ENCODE results near the gene CNOT3. TPM values are rescaled to one million over a fixed set of nuclear protein-coding genes. Genes with fewer than 3 reads are reported as not detected.
A peak's percentile ranks its signal among the peaks of the same experiment; 100 is the strongest.
"Not testable (repeated sequence)": the region's sequence is repeated elsewhere in the genome, so short reads cannot be mapped to it uniquely, and the experiment has no call there.

Gene CNOT3
- total and polyA plus RNA-seq, 12 donors = 8.3 to 82.3 (median 47.1) TPM

DNA sequence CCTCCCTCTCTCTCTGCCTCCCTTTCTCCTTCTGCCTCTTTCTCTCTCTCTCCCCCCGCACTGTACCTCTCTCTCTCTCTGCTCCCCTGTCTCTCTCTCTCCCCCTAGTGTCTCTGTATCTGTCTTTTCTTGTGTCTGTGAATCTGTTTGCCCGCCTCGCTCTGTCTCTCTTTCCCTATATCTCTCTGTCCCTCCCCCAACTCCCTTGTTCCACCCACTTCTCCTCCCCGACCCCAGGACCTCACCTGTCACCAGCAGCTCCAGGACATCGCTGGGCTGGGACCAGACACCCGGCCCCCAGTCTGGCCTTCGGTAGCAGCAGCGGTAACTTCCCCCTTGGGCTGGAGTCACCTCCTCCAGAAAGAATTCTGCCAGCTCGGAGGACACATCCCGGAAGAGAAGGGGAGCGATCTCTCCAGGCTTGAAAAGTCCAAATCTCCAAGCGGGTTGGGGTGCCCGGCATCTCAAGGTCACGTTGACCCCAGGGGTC is 40.9 kb upstream of the CNOT3 start:
- Histone ChIP-seq H3K4me1 (replicated peaks in 1 of 2) (peaks cover 0 to 7% of the 10 kb centered on the region in 2 donors), H3K4me3 (peak overlapping the region in 1 of 4 donors; percentile 41), H3K27ac (peak overlapping the region in 1 of 5 donors; percentile 43), H3K36me3 (replicated peaks in 1 of 2) (no peaks in the 10 kb centered on the region), H3K27me3 (no peaks in the 10 kb centered on the region), H3K9me3 (replicated peaks in 1 of 3) (no peaks in the 10 kb centered on the region)
- no peak for DNase-seq
- TF ChIP-seq CTCF (IDR thresholded peaks at IDR 0.05) = peak in 1 of 6 experiments; percentile 24
- no peak for TF ChIP-seq POLR2A (IDR thresholded peaks at IDR 0.05)
- WGBS, 4 donors = 4 to 13% (median 10%) methylated on average over 14 of the region's 14 CpGs
- intact Hi-C loops (cut with DNase I) = no loop called here

DNA sequence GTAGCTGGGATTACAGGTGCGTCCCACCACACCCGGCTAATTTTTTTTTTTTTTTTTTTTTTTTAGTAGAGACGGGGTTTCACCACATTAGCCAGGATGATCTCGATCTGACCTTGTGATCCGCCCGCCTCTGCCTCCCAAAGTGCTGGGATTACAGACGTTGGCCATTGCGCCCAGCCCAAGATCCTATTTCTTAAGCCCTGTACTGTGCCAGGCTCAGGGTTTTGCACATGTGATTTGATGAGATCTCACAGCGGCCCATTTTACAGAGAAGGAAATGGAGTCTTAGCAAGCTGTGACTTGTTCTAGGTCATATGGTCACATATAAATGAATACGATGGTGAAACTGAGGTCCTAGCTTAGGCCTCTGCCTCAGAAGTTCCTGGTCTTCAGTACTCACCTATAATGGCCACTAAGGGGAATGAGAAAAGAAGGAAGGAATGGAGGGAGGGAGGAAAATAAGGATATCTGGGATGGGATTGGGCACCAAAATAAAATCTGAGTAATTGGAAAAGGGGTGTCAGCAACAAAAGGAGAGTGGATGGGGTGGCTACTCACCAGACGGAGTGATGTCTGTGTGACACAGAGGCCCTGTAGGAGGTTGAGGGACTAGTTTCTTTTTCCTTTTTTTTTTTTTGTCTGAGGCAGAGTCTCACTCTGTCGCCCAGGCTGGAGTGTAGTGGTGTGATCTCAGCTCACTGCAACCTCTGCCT is 38.2 kb upstream of the CNOT3 start:
- H3K27me3 ChIP-seq = no peaks in the 10 kb centered on the region
- H3K4me1 ChIP-seq (replicated peaks in 1 of 2) = peaks cover 0 to 18% of the 10 kb centered on the region in 2 donors
- 71 to 74% (median 72%) methylated on average over 11 to 12 of the region's 12 CpGs for WGBS, 4 donors
- no peaks in the 10 kb centered on the region for H3K36me3 ChIP-seq (replicated peaks in 1 of 2)
- H3K27ac ChIP-seq = no peak overlapping the region
- no peak overlapping the region for H3K4me3 ChIP-seq
- peak in 1 of 7 donors; percentile 6 for DNase-seq
- intact Hi-C loops (cut with DNase I) = no loop called here
- no peak for TF ChIP-seq CTCF (IDR thresholded peaks at IDR 0.05)
- TF ChIP-seq POLR2A (IDR thresholded peaks at IDR 0.05) = no peak
- no peaks in the 10 kb centered on the region for H3K9me3 ChIP-seq (replicated peaks in 1 of 3)

GRCh38 chr19:54099903-54100255 is 37.7 kb upstream of the CNOT3 start:
- intact Hi-C loops (cut with DNase I) = not testable (repeated sequence)

DNA sequence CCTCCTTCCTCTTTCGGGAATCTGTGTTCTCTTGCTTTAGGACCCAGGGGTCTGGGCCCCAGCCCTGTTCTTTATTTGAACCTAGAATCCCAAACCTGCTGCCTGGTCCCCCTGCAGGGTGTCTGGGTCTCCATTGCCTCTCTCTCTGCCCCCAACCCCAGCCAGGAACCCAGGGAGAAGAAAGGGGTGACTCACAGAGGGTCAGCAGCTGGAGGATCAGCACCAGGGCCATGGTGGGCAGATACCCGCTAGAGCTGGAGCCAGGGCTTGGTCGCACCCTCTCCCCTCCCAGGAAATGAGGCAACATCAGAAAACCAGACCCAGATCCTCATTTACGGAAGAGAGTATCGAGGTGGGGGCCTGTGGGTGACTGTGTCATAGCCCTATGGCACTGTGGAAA is 37.0 kb upstream of the CNOT3 start, which contains the start of gene OSCAR:
Gene OSCAR, minus strand, starts transcription at position 243 of the 400 bp plus-strand sequence. Its CDS starts 11 bp downstream, at position 232.
- TF ChIP-seq CTCF (IDR thresholded peaks at IDR 0.05) = no peak
- no peak for TF ChIP-seq POLR2A (IDR thresholded peaks at IDR 0.05)
- H3K27ac ChIP-seq = no peak within 1 kb of the TSS
- peaks cover 0 to 16% of the 10 kb centered on the region in 2 donors for H3K4me1 ChIP-seq (replicated peaks in 1 of 2)
- H3K27me3 ChIP-seq = no peaks in the 10 kb centered on the region
- H3K36me3 ChIP-seq (replicated peaks in 1 of 2) = peaks cover 0 to 1% of the 10 kb centered on the region in 2 donors
- H3K4me3 ChIP-seq = peak within 1 kb of the TSS in 1 of 4 donors; percentile 36
- H3K9me3 ChIP-seq (replicated peaks in 1 of 3) = no peaks in the 10 kb centered on the region
- intact Hi-C loops (cut with DNase I) = no loop called here
- 47 to 59% (median 52%) methylated on average over 4 to 5 of the region's 5 CpGs for WGBS, 4 donors
- DNase-seq = peak in 1 of 7 donors; percentile 56

More at GRCh38 chr19:54099903-54100255, 37.7 kb upstream of the CNOT3 start:
- DNase-seq = peak in 1 of 7 donors; percentile 33
- peaks cover 0 to 18% of the 10 kb centered on the region in 2 donors for H3K4me1 ChIP-seq (replicated peaks in 1 of 2)
- not testable (repeated sequence) for H3K4me3 ChIP-seq; H3K27me3 ChIP-seq; H3K27ac ChIP-seq; H3K36me3 ChIP-seq (replicated peaks in 1 of 2); H3K9me3 ChIP-seq (replicated peaks in 1 of 3)
- 68 to 83% (median 72%) methylated on average over 8 to 9 of the region's 9 CpGs for WGBS, 4 donors

All from adrenal gland (tissue), 12 donors.